GM03348 (cell line): ENCODE results near the gene RFT1.

Experiments used
- DNase-seq: peaks from one replicate; pipeline ENCODE4 v3.0.0; 2012; ENCODE audit warnings: low spot score

The RFT1 gene

GRCh38 chr3:53126601-53127000 is 3.6 kb downstream of the RFT1 start:
- no peak for DNase-seq

GRCh38 chr3:53123953-53124352 is 6.3 kb downstream of the RFT1 start:
- no peak for DNase-seq

- DNase-seq, result no peak
Observed at GRCh38 chr3:53123510-53123909, 6.7 kb downstream of the RFT1 start.

- DNase-seq, result no peak
Observed at GRCh38 chr3:53122933-53123305, 7.3 kb downstream of the RFT1 start.

GRCh38 chr3:53122255-53122932 is 7.8 kb downstream of the RFT1 start:
- DNase-seq, result no peak

GRCh38 chr3:53120336-53120735 is 9.9 kb downstream of the RFT1 start:
- no peak for DNase-seq

GRCh38 chr3:53116956-53117355 is 13.3 kb downstream of the RFT1 start:
- no peak for DNase-seq

GRCh38 chr3:53114412-53115074 is 15.7 kb downstream of the RFT1 start:
- peak; percentile 38 for DNase-seq

GRCh38 chr3:53114011-53114400 is 16.2 kb downstream of the RFT1 start:
- DNase-seq, result peak; percentile 89

GRCh38 chr3:53113293-53114010 is 16.8 kb downstream of the RFT1 start:
- no peak for DNase-seq

GRCh38 chr3:53111822-53112221 is 18.4 kb downstream of the RFT1 start:
- DNase-seq, result no peak

- peak; percentile 87 for DNase-seq
Observed at GRCh38 chr3:53109891-53110771, 20.1 kb downstream of the RFT1 start.

GRCh38 chr3:53109190-53109589 is 21.0 kb downstream of the RFT1 start:
- DNase-seq, result peak; percentile 46

GRCh38 chr3:53104762-53105161 is 25.5 kb downstream of the RFT1 start:
- no peak for DNase-seq

- no peak for DNase-seq
Observed at GRCh38 chr3:53103397-53104296, 26.6 kb downstream of the RFT1 start.

- no peak for DNase-seq
Observed at GRCh38 chr3:53102601-53103147, 27.6 kb downstream of the RFT1 start.

- no peak for DNase-seq
Observed at GRCh38 chr3:53101956-53102355, 28.3 kb downstream of the RFT1 start.

GRCh38 chr3:53100818-53101466 is 29.3 kb downstream of the RFT1 start:
- DNase-seq, result no peak

GRCh38 chr3:53097887-53098286 is 32.3 kb downstream of the RFT1 start:
- no peak for DNase-seq

GRCh38 chr3:53092942-53093341 is 37.3 kb downstream of the RFT1 start:
- DNase-seq, result no peak
